Neuronal stem cell (in vitro differentiated cells): ENCODE data around the gene DHRS7B.

Experiments
- DNase-seq: peaks from one replicate; pipeline ENCODE4 v3.0.0-alpha.2; 2013; ENCODE audit warnings: low spot score
- H2AFZ ChIP-seq: one replicate; pipeline ENCODE4 v1.6.1; 2013; ENCODE audit warnings: mild to moderate bottlenecking, low read length, inconsistent platforms
- H2AK5ac ChIP-seq: 2 replicates; pipeline ENCODE4 v1.6.1; 2013; ENCODE audit warnings: low read depth, mild to moderate bottlenecking, inconsistent platforms, low read length, moderate library complexity, mixed read lengths
- H2BK120ac ChIP-seq: 2 replicates; pipeline ENCODE4 v1.6.1; 2013; ENCODE audit warnings: low read depth, mild to moderate bottlenecking, inconsistent platforms, low read length, moderate library complexity, mixed read lengths
- H2BK12ac ChIP-seq: one replicate; pipeline ENCODE4 v1.6.1; 2013; ENCODE audit warnings: low read length, inconsistent platforms
- H2BK15ac ChIP-seq: 2 replicates; pipeline ENCODE4 v1.6.1; 2013; ENCODE audit warnings: mild to moderate bottlenecking, low read length, inconsistent platforms, mixed read lengths
- H2BK5ac ChIP-seq: one replicate; pipeline ENCODE4 v1.6.1; 2013; ENCODE audit warnings: inconsistent platforms, mild to moderate bottlenecking, low read length, moderate library complexity
- H3K14ac ChIP-seq: one replicate; pipeline ENCODE4 v1.6.1; 2013; ENCODE audit warnings: low read length, inconsistent platforms
- H3K18ac ChIP-seq: 2 replicates; pipeline ENCODE4 v1.6.1; 2013; ENCODE audit warnings: low read length, inconsistent platforms
- H3K23ac ChIP-seq: 2 replicates; pipeline ENCODE4 v1.6.1; 2013; ENCODE audit warnings: low read depth, mild to moderate bottlenecking, mixed read lengths, low read length, inconsistent platforms; ENCODE audit not compliant: poor library complexity
- H3K27ac ChIP-seq: replicated peaks from 3 replicates; pipeline ENCODE4 v1.5.1; 2013; ENCODE audit warnings: low read length, inconsistent platforms
- H3K27me3 ChIP-seq, 3 experiments: 2 replicates each; pipeline ENCODE4 v1.6.1; 2013; ENCODE audit warnings: low read length in 3 of 3, mild to moderate bottlenecking in 2 of 3, inconsistent platforms in 1 of 3, low read depth in 1 of 3, mixed read lengths in 1 of 3, moderate library complexity in 1 of 3; ENCODE audit not compliant: control insufficient read depth in 3 of 3, insufficient read depth in 3 of 3
- H3K36me3 ChIP-seq, 2 donors: replicated peaks in 1 of 2; 2 replicates each; pipeline ENCODE4 v1.6.1; 2013; ENCODE audit warnings: low read length in 2 of 2; ENCODE audit not compliant: control insufficient read depth in 2 of 2, insufficient read depth in 2 of 2
- H3K4ac ChIP-seq: 2 replicates; pipeline ENCODE4 v1.6.1; 2013; ENCODE audit warnings: inconsistent platforms, mild to moderate bottlenecking, low read length, moderate library complexity
- H3K4me1 ChIP-seq, 2 donors: 1 replicate in 1 of 2; 2 replicates in 1 of 2; pipeline ENCODE4 v1.6.1; 2013; ENCODE audit warnings: low read length in 2 of 2, low read depth in 1 of 2; ENCODE audit not compliant: control insufficient read depth in 2 of 2, insufficient read depth in 1 of 2
- H3K4me2 ChIP-seq: one replicate; pipeline ENCODE4 v1.6.1; 2013; ENCODE audit warnings: mild to moderate bottlenecking, low read length, inconsistent platforms; ENCODE audit not compliant: insufficient read depth, poor library complexity, severe bottlenecking
- H3K4me3 ChIP-seq, 2 donors: 2 replicates each; pipeline ENCODE4 v1.5.1; 2013; ENCODE audit warnings: low read length in 2 of 2, mild to moderate bottlenecking in 2 of 2, inconsistent platforms in 1 of 2, moderate library complexity in 1 of 2
- H3K79me1 ChIP-seq: one replicate; pipeline ENCODE4 v1.6.1; 2013; ENCODE audit warnings: low read depth, mild to moderate bottlenecking, inconsistent platforms, low read length, moderate library complexity
- H3K9ac ChIP-seq: one replicate; pipeline ENCODE4 v1.6.1; 2013; ENCODE audit warnings: mild to moderate bottlenecking, low read depth, low read length, inconsistent platforms; ENCODE audit not compliant: poor library complexity
- H3K9me3 ChIP-seq, 2 donors: replicated peaks in 1 of 2; 2 replicates each; pipeline versions ENCODE3 to v1.6.1; 2013; ENCODE audit warnings: low read length in 2 of 2, mild to moderate bottlenecking in 2 of 2, inconsistent platforms in 1 of 2, low read depth in 1 of 2, mixed read lengths in 1 of 2, moderate library complexity in 1 of 2; ENCODE audit not compliant: control insufficient read depth in 2 of 2, insufficient read depth in 1 of 2
- H4K8ac ChIP-seq: one replicate; pipeline ENCODE4 v1.6.1; 2013; ENCODE audit warnings: low read depth, mild to moderate bottlenecking, inconsistent platforms, low read length, moderate library complexity
- H4K91ac ChIP-seq: one replicate; pipeline ENCODE4 v1.6.1; 2013; ENCODE audit warnings: low read length, low read depth, mild to moderate bottlenecking, inconsistent platforms; ENCODE audit not compliant: poor library complexity
- WGBS, 2 donors: extraction: QIAGEN DNeasy Blood & Tissue Kit; methylation state at CpG; one replicate each; pipeline ENCODE4 v1.1.7; 2013; ENCODE audit warnings: missing lambda C conversion rate in 2 of 2, mixed read lengths in 1 of 2; ENCODE audit not compliant: insufficient read length in 2 of 2, insufficient replicate concordance in 1 of 2; ENCODE audit errors: extremely low coverage in 2 of 2; 5-methylcytosine and 5-hydroxymethylcytosine counted together

Gene DHRS7B

GRCh38 chr17:21169496-21169895 is 42.7 kb downstream of the DHRS7B start:
- no peak overlapping the region for H3K23ac ChIP-seq
- H3K79me1 ChIP-seq, result peaks cover 4% of the 10 kb centered on the region
- no peak overlapping the region for H2AK5ac ChIP-seq
- H3K9ac ChIP-seq, result no peak overlapping the region
- H3K4me2 ChIP-seq, result no peak overlapping the region
- H4K91ac ChIP-seq, result no peak overlapping the region
- H3K27ac ChIP-seq, result no peak overlapping the region
- H3K14ac ChIP-seq, result no peak overlapping the region
- H2AFZ ChIP-seq, result no peak overlapping the region
- H2BK120ac ChIP-seq, result no peak overlapping the region
- H3K9me3 ChIP-seq, result no peaks in the 10 kb centered on the region
- no peak overlapping the region for H2BK12ac ChIP-seq
- no peak overlapping the region for H4K8ac ChIP-seq
- no peak overlapping the region for H3K4ac ChIP-seq
- no peaks in the 10 kb centered on the region for H3K27me3 ChIP-seq
- no peak overlapping the region for H2BK5ac ChIP-seq
- no peak overlapping the region for H3K18ac ChIP-seq
- H3K36me3 ChIP-seq, result peaks cover 6 to 24% of the 10 kb centered on the region in 2 donors
- no peak overlapping the region for H2BK15ac ChIP-seq
- no CpG with 5 or more reads among the region's 7 CpGs for WGBS, 2 donors
- DNase-seq, result no peak
- H3K4me3 ChIP-seq, result no peak overlapping the region
- peaks cover 0 to 1% of the 10 kb centered on the region in 2 donors for H3K4me1 ChIP-seq

- WGBS, 2 donors, result no CpG with 5 or more reads among the region's 7 CpGs
- DNase-seq, result no peak
- H3K23ac ChIP-seq, result no peak overlapping the region
Measured at GRCh38 chr17:21170809-21171208, 44.0 kb downstream of the DHRS7B start.

GRCh38 chr17:21171309-21171922 is 44.7 kb downstream of the DHRS7B start:
- no peak overlapping the region for H4K91ac ChIP-seq
- no peak for DNase-seq
- H2BK12ac ChIP-seq, result no peak overlapping the region
- H4K8ac ChIP-seq, result no peak overlapping the region
- no peak overlapping the region for H3K14ac ChIP-seq
- H3K9ac ChIP-seq, result no peak overlapping the region
- H3K4ac ChIP-seq, result no peak overlapping the region
- no peak overlapping the region for H2AK5ac ChIP-seq
- no CpG with 5 or more reads among the region's 12 CpGs for WGBS, 2 donors
- H3K9me3 ChIP-seq, result no peaks in the 10 kb centered on the region
- no peak overlapping the region for H3K18ac ChIP-seq
- H2BK15ac ChIP-seq, result no peak overlapping the region
- H2BK120ac ChIP-seq, result no peak overlapping the region
- no peaks in the 10 kb centered on the region for H3K27me3 ChIP-seq
- no peak overlapping the region for H3K27ac ChIP-seq
- H3K4me3 ChIP-seq, result no peak overlapping the region
- no peak overlapping the region for H2BK5ac ChIP-seq
- peaks cover 4% of the 10 kb centered on the region for H3K79me1 ChIP-seq
- H3K4me2 ChIP-seq, result no peak overlapping the region
- H3K36me3 ChIP-seq, result peaks cover 6 to 34% of the 10 kb centered on the region in 2 donors
- peak overlapping the region; percentile 22 for H3K23ac ChIP-seq
- no peaks in the 10 kb centered on the region for H3K4me1 ChIP-seq
- no peak overlapping the region for H2AFZ ChIP-seq

More at GRCh38 chr17:21170809-21171208, 44.0 kb downstream of the DHRS7B start:
- Histone ChIP-seq H3K9me3 (no peaks in the 10 kb centered on the region), H3K27me3 (no peaks in the 10 kb centered on the region), H2BK12ac (no peak overlapping the region), H3K4ac (no peak overlapping the region), H2AFZ (no peak overlapping the region), H4K91ac (no peak overlapping the region), H2BK5ac (no peak overlapping the region), H3K18ac (no peak overlapping the region), H3K9ac (no peak overlapping the region), H3K4me3 (no peak overlapping the region), H3K14ac (no peak overlapping the region), H2BK15ac (no peak overlapping the region), H3K36me3 (peaks cover 6 to 34% of the 10 kb centered on the region in 2 donors), H3K79me1 (peaks cover 4% of the 10 kb centered on the region), H4K8ac (no peak overlapping the region), H3K4me1 (no peaks in the 10 kb centered on the region), H3K4me2 (no peak overlapping the region), H2AK5ac (no peak overlapping the region), H3K27ac (no peak overlapping the region), H2BK120ac (no peak overlapping the region)

- no peak for DNase-seq
- H3K36me3 ChIP-seq, result peaks cover 6 to 34% of the 10 kb centered on the region in 2 donors
Measured at GRCh38 chr17:21171970-21172510, 45.3 kb downstream of the DHRS7B start.

More at GRCh38 chr17:21171970-21172510, 45.3 kb downstream of the DHRS7B start:
- Histone ChIP-seq H2BK15ac (no peak overlapping the region), H4K8ac (no peak overlapping the region), H3K18ac (peak overlapping the region; percentile 34), H4K91ac (no peak overlapping the region), H3K4me3 (no peak overlapping the region), H3K79me1 (peaks cover 4% of the 10 kb centered on the region), H3K27me3 (no peaks in the 10 kb centered on the region), H3K14ac (no peak overlapping the region), H2BK12ac (no peak overlapping the region), H3K4ac (no peak overlapping the region), H3K4me1 (no peaks in the 10 kb centered on the region), H2BK5ac (no peak overlapping the region), H3K4me2 (no peak overlapping the region), H3K9ac (no peak overlapping the region), H3K27ac (no peak overlapping the region), H2AFZ (no peak overlapping the region), H3K9me3 (no peaks in the 10 kb centered on the region), H2AK5ac (no peak overlapping the region), H3K23ac (no peak overlapping the region), H2BK120ac (no peak overlapping the region)
- no CpG with 5 or more reads among the region's 17 CpGs for WGBS, 2 donors
